Activated B cell treated with CpG ODN at 0.5 μM for 24 hours (primary cell): ENCODE data around the gene PTPN1. TPM values are rescaled to one million over a fixed set of nuclear protein-coding genes. Genes with fewer than 3 reads are reported as not detected.
"Not testable (repeated sequence)": the region's sequence is repeated elsewhere in the genome, so short reads cannot be mapped to it uniquely, and the experiment has no call there.

Experiments
- ATAC-seq: fragments of 200-7000 bp; cut with Tn5 transposase; one replicate; pipeline ENCODE4 v1.10.0; 2021; ENCODE audit warnings: low read depth, mild to moderate bottlenecking, moderate library complexity
- CTCF ChIA-PET: fragments of 350-600 bp; sonication (Branson Sonifier 250); formaldehyde crosslinking; loops from one replicate; lab custom pipeline; 2021; ENCODE audit warnings: antibody characterized with exemption; lab: Charles Lee
- POLR2A ChIA-PET: fragments of 350-600 bp; sonication (Branson Sonifier 250); formaldehyde crosslinking; loops from one replicate; lab custom pipeline; 2021; ENCODE audit warnings: antibody characterized with exemption; lab: Charles Lee
- DNase-seq: peaks from one replicate; pipeline ENCODE4 v3.0.0; 2022
- H3K27ac Mint-ChIP-seq: one replicate; pipeline ENCODE4 v1.8.0; 2020; ENCODE audit warnings: mixed read lengths
- H3K27me3 Mint-ChIP-seq: one replicate; pipeline ENCODE4 v1.8.0; 2021; ENCODE audit warnings: mixed read lengths
- H3K36me3 Mint-ChIP-seq: one replicate; pipeline ENCODE4 v1.8.0; 2021; ENCODE audit warnings: low read depth, mixed read lengths
- H3K4me1 Mint-ChIP-seq: one replicate; pipeline ENCODE4 v1.8.0; 2021; ENCODE audit warnings: mixed read lengths
- H3K4me3 Mint-ChIP-seq: one replicate; pipeline ENCODE4 v1.8.0; 2020; ENCODE audit warnings: mild to moderate bottlenecking, mixed read lengths
- H3K9me3 Mint-ChIP-seq: one replicate; pipeline ENCODE4 v1.8.0; 2020; ENCODE audit warnings: mixed read lengths
- intact Hi-C: fragments of 100-400 bp; cut with micrococcal nuclease; formaldehyde crosslinking; loops from one replicate; pipeline ENCODE4 v1.15.1; 2024
- total RNA-seq: library from RNA; stranded (reverse); gene quantifications from 2 replicates; pipeline ENCODE4 v1.2.3, GENCODE V29; 2022
- TF ChIP-seq, protein P1 (sequence below): fragments of 200-600 bp; IDR thresholded peaks from one replicate; pipeline ENCODE4 v1.8.0; 2022; ENCODE audit warnings: antibody characterized with exemption, mild to moderate bottlenecking

PTPN1 gene
- total RNA-seq, 1 donor from 2014 or later = 227 TPM

DNA sequence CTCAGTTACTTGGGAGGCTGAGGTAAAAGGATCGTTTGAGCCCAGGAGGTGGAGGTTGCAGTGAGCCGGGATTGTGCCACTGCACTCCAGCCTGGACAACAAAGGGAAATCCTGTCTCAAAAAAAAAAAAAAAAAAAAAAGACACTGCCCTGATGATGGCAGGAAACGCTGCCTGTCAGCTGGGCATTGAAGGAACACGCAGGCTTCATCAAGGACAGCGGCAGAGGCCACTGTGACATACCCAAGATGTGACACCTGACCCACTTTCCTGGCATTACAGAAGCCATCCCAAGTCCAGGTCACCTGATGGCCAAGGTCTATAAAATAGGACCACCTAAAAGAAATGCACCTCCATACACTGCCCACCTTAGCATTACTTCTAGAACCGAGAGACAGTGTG is 105.2 kb downstream of the PTPN1 start:
- Mint-ChIP-seq H3K27me3 (peaks cover 5% of the 10 kb centered on the region), H3K27ac (no peak overlapping the region), H3K4me1 (no peaks in the 10 kb centered on the region), H3K36me3 (no peaks in the 10 kb centered on the region), H3K4me3 (no peak overlapping the region), H3K9me3 (no peaks in the 10 kb centered on the region)
- DNase-seq (no peak), ATAC-seq (no peak)
- intact Hi-C loops = no loop called here
- ChIA-PET POLR2A (no interaction called here), CTCF (no interaction called here)
- TF ChIP-seq, protein P1, sequence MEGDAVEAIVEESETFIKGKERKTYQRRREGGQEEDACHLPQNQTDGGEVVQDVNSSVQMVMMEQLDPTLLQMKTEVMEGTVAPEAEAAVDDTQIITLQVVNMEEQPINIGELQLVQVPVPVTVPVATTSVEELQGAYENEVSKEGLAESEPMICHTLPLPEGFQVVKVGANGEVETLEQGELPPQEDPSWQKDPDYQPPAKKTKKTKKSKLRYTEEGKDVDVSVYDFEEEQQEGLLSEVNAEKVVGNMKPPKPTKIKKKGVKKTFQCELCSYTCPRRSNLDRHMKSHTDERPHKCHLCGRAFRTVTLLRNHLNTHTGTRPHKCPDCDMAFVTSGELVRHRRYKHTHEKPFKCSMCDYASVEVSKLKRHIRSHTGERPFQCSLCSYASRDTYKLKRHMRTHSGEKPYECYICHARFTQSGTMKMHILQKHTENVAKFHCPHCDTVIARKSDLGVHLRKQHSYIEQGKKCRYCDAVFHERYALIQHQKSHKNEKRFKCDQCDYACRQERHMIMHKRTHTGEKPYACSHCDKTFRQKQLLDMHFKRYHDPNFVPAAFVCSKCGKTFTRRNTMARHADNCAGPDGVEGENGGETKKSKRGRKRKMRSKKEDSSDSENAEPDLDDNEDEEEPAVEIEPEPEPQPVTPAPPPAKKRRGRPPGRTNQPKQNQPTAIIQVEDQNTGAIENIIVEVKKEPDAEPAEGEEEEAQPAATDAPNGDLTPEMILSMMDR = no peak

DNA sequence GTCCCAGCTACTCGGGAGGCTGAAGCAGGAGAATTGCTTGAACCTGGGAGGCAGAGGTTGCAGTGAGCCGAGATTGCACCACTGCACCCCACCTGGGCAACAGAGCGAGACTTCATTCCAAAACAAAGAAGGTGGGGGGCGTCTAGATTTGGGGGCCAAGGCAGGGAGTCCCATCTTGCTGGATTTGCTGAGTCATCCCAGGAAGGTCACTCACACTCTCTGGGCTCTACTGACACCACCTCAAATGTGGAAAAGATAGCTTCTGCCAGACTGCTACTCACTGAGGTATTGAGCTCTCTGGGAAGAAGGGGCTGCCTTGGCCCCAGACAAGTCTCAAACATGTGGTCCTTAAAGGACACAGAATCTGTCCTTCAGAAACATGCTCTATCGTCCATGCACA is 106.8 kb downstream of the PTPN1 start:
- H3K9me3 Mint-ChIP-seq = peaks cover 3% of the 10 kb centered on the region
- H3K4me3 Mint-ChIP-seq = no peak overlapping the region
- DNase-seq = no peak
- ChIA-PET POLR2A (no interaction called here), CTCF (no interaction called here)
- ATAC-seq = no peak
- peaks cover 2% of the 10 kb centered on the region for H3K27me3 Mint-ChIP-seq
- intact Hi-C loops = no loop called here
- H3K36me3 Mint-ChIP-seq = no peaks in the 10 kb centered on the region
- H3K27ac Mint-ChIP-seq = no peak overlapping the region
- H3K4me1 Mint-ChIP-seq = no peaks in the 10 kb centered on the region
- TF ChIP-seq, protein P1 = no peak

DNA sequence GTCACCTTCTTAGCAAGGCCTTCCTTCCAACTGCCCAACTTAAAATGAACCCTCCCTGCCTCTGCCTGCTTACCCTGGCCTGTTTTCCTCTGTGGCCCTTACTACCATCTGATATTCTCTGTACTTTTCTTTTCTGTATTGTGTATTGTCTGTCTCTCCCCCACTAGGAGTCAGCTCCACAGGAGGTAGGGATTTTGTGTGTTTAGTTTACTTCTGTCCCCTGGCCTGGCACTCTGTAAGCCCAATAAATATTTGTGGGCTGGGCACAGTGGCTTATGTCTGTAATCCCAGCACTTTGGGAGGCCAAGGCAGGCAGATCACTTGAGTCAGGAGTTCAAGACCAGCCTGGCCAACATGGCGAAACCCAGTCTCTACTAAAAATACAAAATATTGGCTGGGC is 108.4 kb downstream of the PTPN1 start:
- ChIA-PET CTCF (no interaction called here), POLR2A (no interaction called here)
- Mint-ChIP-seq H3K9me3 (peaks cover 3% of the 10 kb centered on the region), H3K4me3 (no peak overlapping the region), H3K4me1 (no peaks in the 10 kb centered on the region), H3K27me3 (peaks cover 2% of the 10 kb centered on the region), H3K27ac (no peak overlapping the region), H3K36me3 (no peaks in the 10 kb centered on the region)
- TF ChIP-seq, protein P1 = no peak
- DNase-seq = no peak
- intact Hi-C loops = no loop called here
- no peak for ATAC-seq

DNA sequence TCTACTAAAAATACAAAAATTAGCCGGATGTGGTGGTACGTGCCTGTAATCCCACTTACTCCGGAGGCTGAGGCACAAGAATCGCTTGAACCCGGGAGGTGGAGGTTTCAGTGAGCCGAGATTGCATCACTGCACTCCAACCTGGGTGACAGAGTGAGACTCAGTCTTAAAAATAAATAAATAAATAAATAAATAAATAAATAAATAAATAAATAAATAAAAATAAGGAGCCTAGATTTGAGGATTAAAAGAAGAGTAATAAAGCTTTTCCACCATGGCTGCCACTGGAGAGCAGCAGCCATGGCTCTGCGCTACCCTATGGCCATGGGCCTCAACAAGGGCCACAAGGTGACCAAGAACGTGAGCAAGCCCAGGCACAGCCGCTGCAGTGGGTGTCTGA is 110.3 kb downstream of the PTPN1 start:
- H3K4me3 Mint-ChIP-seq, POLR2A ChIA-PET, H3K9me3 Mint-ChIP-seq, H3K4me1 Mint-ChIP-seq, intact Hi-C loops, DNase-seq, H3K27ac Mint-ChIP-seq, H3K27me3 Mint-ChIP-seq, ATAC-seq, CTCF ChIA-PET, H3K36me3 Mint-ChIP-seq: not testable (repeated sequence)

DNA sequence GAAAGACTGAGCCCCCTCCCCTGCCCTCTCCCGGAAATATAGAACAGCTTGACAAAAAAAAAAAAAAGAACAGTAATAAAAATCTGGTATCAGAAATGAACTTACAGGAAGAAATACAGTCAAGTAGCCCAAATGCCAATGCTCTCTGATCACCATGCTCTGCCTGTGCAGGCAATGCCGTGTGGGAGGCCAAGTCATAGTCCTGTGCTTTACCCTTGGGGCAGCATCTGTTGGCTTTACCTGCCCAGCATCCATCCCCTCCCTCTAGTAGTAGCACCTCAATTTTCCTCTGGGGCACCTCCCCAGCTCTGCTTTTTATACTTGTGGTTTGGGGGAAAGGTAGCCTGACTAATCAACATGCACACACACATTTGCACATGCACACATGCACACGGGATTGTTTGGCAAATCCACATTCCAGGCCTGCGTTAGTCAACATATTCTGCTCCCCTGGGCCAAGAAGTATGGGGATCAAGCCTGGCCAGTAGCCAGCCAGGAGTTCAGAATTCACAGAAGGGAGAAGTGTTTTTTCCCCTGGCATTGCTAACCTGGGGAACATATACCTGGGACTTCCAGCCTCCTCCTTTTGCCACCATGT is 111.0 kb downstream of the PTPN1 start:
- Mint-ChIP-seq H3K27me3 (peaks cover 2% of the 10 kb centered on the region), H3K27ac (no peak overlapping the region), H3K4me3 (no peak overlapping the region), H3K36me3 (no peaks in the 10 kb centered on the region), H3K4me1 (no peaks in the 10 kb centered on the region), H3K9me3 (peaks cover 3% of the 10 kb centered on the region)
- DNase-seq (no peak), ATAC-seq (no peak)
- POLR2A ChIA-PET = no interaction called here
- TF ChIP-seq, protein P1 = no peak
- CTCF ChIA-PET = no interaction called here
- intact Hi-C loops = no loop called here
